ENCODE measurements around the gene PHF21A.

PHF21A gene

GRCh38 chr11:46121301-46121723, at the start of gene PHF21A:
Gene PHF21A, minus strand, starts transcription at chr11:46121454. Its CDS starts 37,235 bp downstream, at chr11:46084219.
- Mint-ChIP-seq H3K27ac (peak within 1 kb of the TSS; percentile 94), H3K4me1 (peaks cover 16 to 37% of the 10 kb centered on the region in 2 donors), H3K27me3 (no peaks in the 10 kb centered on the region), H3K9me3 (no peaks in the 10 kb centered on the region), H3K4me3 (peak within 1 kb of the TSS; percentile 96 to 99), H3K36me3 (peaks cover 4 to 6% of the 10 kb centered on the region in 2 donors)
- DNase-seq (peak; percentile 90), ATAC-seq (replicated peaks) (peak; percentile 65 to 70)

GRCh38 chr11:46170797-46171196, 49.5 kb upstream of the PHF21A start:
- DNase-seq: no peak
- Mint-ChIP-seq H3K27ac (no peak overlapping the region), H3K4me3 (no peak overlapping the region), H3K4me1 (no peaks in the 10 kb centered on the region), H3K36me3 (no peaks in the 10 kb centered on the region), H3K27me3 (peaks cover 37 to 51% of the 10 kb centered on the region in 2 donors), H3K9me3 (peaks cover 0 to 3% of the 10 kb centered on the region in 2 donors)
- no peak for ATAC-seq (replicated peaks)

- H3K9me3 Mint-ChIP-seq: no peaks in the 10 kb centered on the region
- ATAC-seq (replicated peaks) (peak in 1 of 2 donors; percentile 31), DNase-seq (no peak)
- H3K4me3 Mint-ChIP-seq: no peak overlapping the region
- H3K4me1 Mint-ChIP-seq: no peaks in the 10 kb centered on the region
- H3K27me3 Mint-ChIP-seq: peaks cover 46 to 60% of the 10 kb centered on the region in 2 donors
- H3K36me3 Mint-ChIP-seq: no peaks in the 10 kb centered on the region
- no peak overlapping the region for H3K27ac Mint-ChIP-seq
Measured at GRCh38 chr11:46162700-46163099, 41.4 kb upstream of the PHF21A start.

- Mint-ChIP-seq H3K4me1 (no peaks in the 10 kb centered on the region), H3K9me3 (no peaks in the 10 kb centered on the region), H3K27me3 (peaks cover 40 to 58% of the 10 kb centered on the region in 2 donors), H3K4me3 (no peak overlapping the region), H3K36me3 (no peaks in the 10 kb centered on the region), H3K27ac (no peak overlapping the region)
- ATAC-seq (replicated peaks): no peak
- DNase-seq: no peak
Measured at GRCh38 chr11:46161201-46161600, 39.9 kb upstream of the PHF21A start.

- Mint-ChIP-seq H3K9me3 (no peaks in the 10 kb centered on the region), H3K36me3 (no peaks in the 10 kb centered on the region), H3K4me1 (no peaks in the 10 kb centered on the region), H3K27me3 (peaks cover 36 to 49% of the 10 kb centered on the region in 2 donors), H3K4me3 (no peak overlapping the region), H3K27ac (no peak overlapping the region)
- DNase-seq (no peak), ATAC-seq (replicated peaks) (no peak)
Measured at GRCh38 chr11:46160100-46160499, 38.8 kb upstream of the PHF21A start.

- no peaks in the 10 kb centered on the region for H3K36me3 Mint-ChIP-seq
- H3K27me3 Mint-ChIP-seq: peaks cover 36 to 45% of the 10 kb centered on the region in 2 donors
Measured at GRCh38 chr11:46159680-46160079, 38.4 kb upstream of the PHF21A start.

GRCh38 chr11:46149826-46150225, 28.6 kb upstream of the PHF21A start:
- Mint-ChIP-seq H3K27ac (no peak overlapping the region), H3K36me3 (no peaks in the 10 kb centered on the region), H3K9me3 (peaks cover 1 to 5% of the 10 kb centered on the region in 2 donors), H3K27me3 (peaks cover 30 to 51% of the 10 kb centered on the region in 2 donors), H3K4me1 (no peaks in the 10 kb centered on the region), H3K4me3 (no peak overlapping the region)
- no peak for ATAC-seq (replicated peaks)
- DNase-seq: no peak

More at GRCh38 chr11:46159680-46160079, 38.4 kb upstream of the PHF21A start:
- H3K27ac Mint-ChIP-seq: no peak overlapping the region
- ATAC-seq (replicated peaks) (no peak), DNase-seq (no peak)
- no peaks in the 10 kb centered on the region for H3K9me3 Mint-ChIP-seq
- H3K4me1 Mint-ChIP-seq: no peaks in the 10 kb centered on the region
- H3K4me3 Mint-ChIP-seq: no peak overlapping the region

- Mint-ChIP-seq H3K27ac (no peak overlapping the region), H3K9me3 (peaks cover 1 to 5% of the 10 kb centered on the region in 2 donors), H3K27me3 (peaks cover 31 to 53% of the 10 kb centered on the region in 2 donors), H3K4me3 (no peak overlapping the region), H3K36me3 (no peaks in the 10 kb centered on the region), H3K4me1 (no peaks in the 10 kb centered on the region)
- no peak for DNase-seq
- no peak for ATAC-seq (replicated peaks)
Measured at GRCh38 chr11:46149342-46149741, 28.1 kb upstream of the PHF21A start.

- Mint-ChIP-seq H3K27me3 (peaks cover 24 to 43% of the 10 kb centered on the region in 2 donors), H3K4me3 (no peak overlapping the region), H3K9me3 (no peaks in the 10 kb centered on the region), H3K36me3 (no peaks in the 10 kb centered on the region), H3K27ac (no peak overlapping the region), H3K4me1 (peaks cover 0 to 2% of the 10 kb centered on the region in 2 donors)
- DNase-seq (no peak), ATAC-seq (replicated peaks) (no peak)
Measured at GRCh38 chr11:46144741-46145140, 23.5 kb upstream of the PHF21A start.

GRCh38 chr11:46143049-46143806, 22.0 kb upstream of the PHF21A start:
- DNase-seq (no peak), ATAC-seq (replicated peaks) (no peak)
- Mint-ChIP-seq H3K27me3 (peaks cover 26 to 39% of the 10 kb centered on the region in 2 donors), H3K4me3 (no peak overlapping the region), H3K9me3 (no peaks in the 10 kb centered on the region), H3K27ac (no peak overlapping the region), H3K4me1 (peaks cover 0 to 2% of the 10 kb centered on the region in 2 donors), H3K36me3 (no peaks in the 10 kb centered on the region)

- Mint-ChIP-seq H3K36me3 (no peaks in the 10 kb centered on the region), H3K27ac (no peak overlapping the region), H3K27me3 (peaks cover 26 to 41% of the 10 kb centered on the region in 2 donors), H3K9me3 (no peaks in the 10 kb centered on the region), H3K4me3 (no peak overlapping the region), H3K4me1 (peaks cover 0 to 2% of the 10 kb centered on the region in 2 donors)
- no peak for DNase-seq
- ATAC-seq (replicated peaks): no peak
Measured at GRCh38 chr11:46142561-46142960, 21.3 kb upstream of the PHF21A start.

- ATAC-seq (replicated peaks) (no peak), DNase-seq (no peak)
- no peak overlapping the region for H3K4me3 Mint-ChIP-seq
- peaks cover 23 to 38% of the 10 kb centered on the region in 2 donors for H3K27me3 Mint-ChIP-seq
- H3K9me3 Mint-ChIP-seq: no peaks in the 10 kb centered on the region
- no peaks in the 10 kb centered on the region for H3K36me3 Mint-ChIP-seq
- no peak overlapping the region for H3K27ac Mint-ChIP-seq
- peaks cover 0 to 2% of the 10 kb centered on the region in 2 donors for H3K4me1 Mint-ChIP-seq
Measured at GRCh38 chr11:46141597-46141996, 20.3 kb upstream of the PHF21A start.

GRCh38 chr11:46134540-46134939, 13.3 kb upstream of the PHF21A start:
- H3K36me3 Mint-ChIP-seq: no peaks in the 10 kb centered on the region
- H3K4me1 Mint-ChIP-seq: no peaks in the 10 kb centered on the region
- H3K27ac Mint-ChIP-seq: no peak overlapping the region
- H3K9me3 Mint-ChIP-seq: no peaks in the 10 kb centered on the region
- DNase-seq: no peak
- no peak overlapping the region for H3K4me3 Mint-ChIP-seq
- ATAC-seq (replicated peaks): no peak
- peaks cover 4 to 13% of the 10 kb centered on the region in 2 donors for H3K27me3 Mint-ChIP-seq

- ATAC-seq (replicated peaks): no peak
- no peak for DNase-seq
- no peaks in the 10 kb centered on the region for H3K36me3 Mint-ChIP-seq
- no peaks in the 10 kb centered on the region for H3K4me1 Mint-ChIP-seq
- peaks cover 4 to 12% of the 10 kb centered on the region in 2 donors for H3K27me3 Mint-ChIP-seq
- no peak overlapping the region for H3K4me3 Mint-ChIP-seq
- no peak overlapping the region for H3K27ac Mint-ChIP-seq
- H3K9me3 Mint-ChIP-seq: no peaks in the 10 kb centered on the region
Measured at GRCh38 chr11:46134061-46134460, 12.8 kb upstream of the PHF21A start.

GRCh38 chr11:46133119-46133518, 11.9 kb upstream of the PHF21A start:
- H3K4me1 Mint-ChIP-seq: no peaks in the 10 kb centered on the region
- no peak overlapping the region for H3K27ac Mint-ChIP-seq
- no peaks in the 10 kb centered on the region for H3K9me3 Mint-ChIP-seq

More at GRCh38 chr11:46133119-46133518, 11.9 kb upstream of the PHF21A start:
- ATAC-seq (replicated peaks) (no peak), DNase-seq (no peak)
- peaks cover 0 to 6% of the 10 kb centered on the region in 2 donors for H3K27me3 Mint-ChIP-seq
- H3K4me3 Mint-ChIP-seq: no peak overlapping the region
- no peaks in the 10 kb centered on the region for H3K36me3 Mint-ChIP-seq
